ENCODE data around the gene THOP1.

THOP1 gene

GRCh38 chr19:2858864-2859263 lies 73.6 kb downstream of the THOP1 start:
- Histone ChIP-seq H3K9ac (ENCODE audit: low read length) (no peak overlapping the region), H3K4me3 (ENCODE audit: low read depth, low read length, poor library complexity, severe bottlenecking) (no peak overlapping the region), H3K9me3 (ENCODE audit: low read length) (peaks cover 16% of the 10 kb centered on the region), H3K79me2 (ENCODE audit: insufficient read depth, low read length) (no peaks in the 10 kb centered on the region), H3F3A (ENCODE audit: insufficient read depth, low read length) (no peaks in the 10 kb centered on the region), H3K36me3 (ENCODE audit: insufficient read depth, low read length) (no peaks in the 10 kb centered on the region), H3K27ac (ENCODE audit: low read depth, low read length, poor library complexity, severe bottlenecking) (no peak overlapping the region), H4K20me1 (ENCODE audit: insufficient read depth, low read length) (no peaks in the 10 kb centered on the region), H3K9me2 (ENCODE audit: low read depth, low read length) (no peaks in the 10 kb centered on the region), H3K27me3 (ENCODE audit: insufficient read depth, low read length) (no peaks in the 10 kb centered on the region), H2AFZ (ENCODE audit: low read length) (no peak overlapping the region), H3K4me2 (ENCODE audit: low read length) (no peak overlapping the region), H3K4me1 (ENCODE audit: insufficient read depth, low read length, severe bottlenecking) (no peaks in the 10 kb centered on the region)
- TF ChIP-seq EZH2 (IDR thresholded peaks at IDR 0.05; ENCODE audit: borderline replicate concordance, low read length) (no peak), CTCF (IDR thresholded peaks at IDR 0.05; ENCODE audit: low read length) (no peak)

- no peaks in the 10 kb centered on the region for H3K9me2 ChIP-seq (ENCODE audit: low read depth, low read length)
- H3K4me1 ChIP-seq (ENCODE audit: insufficient read depth, low read length, severe bottlenecking) = no peaks in the 10 kb centered on the region
- no peaks in the 10 kb centered on the region for H3K27me3 ChIP-seq (ENCODE audit: insufficient read depth, low read length)
- H3K9me3 ChIP-seq (ENCODE audit: low read length) = no peaks in the 10 kb centered on the region
- no peaks in the 10 kb centered on the region for H4K20me1 ChIP-seq (ENCODE audit: insufficient read depth, low read length)
- no peak overlapping the region for H3K4me3 ChIP-seq (ENCODE audit: low read depth, low read length, poor library complexity, severe bottlenecking)
- no peak overlapping the region for H3K4me2 ChIP-seq (ENCODE audit: low read length)
- no peaks in the 10 kb centered on the region for H3K79me2 ChIP-seq (ENCODE audit: insufficient read depth, low read length)
- no peak for TF ChIP-seq CTCF (IDR thresholded peaks at IDR 0.05; ENCODE audit: low read length)
- TF ChIP-seq EZH2 (IDR thresholded peaks at IDR 0.05; ENCODE audit: borderline replicate concordance, low read length) = no peak
- no peak overlapping the region for H3K27ac ChIP-seq (ENCODE audit: low read depth, low read length, poor library complexity, severe bottlenecking)
- H2AFZ ChIP-seq (ENCODE audit: low read length) = no peak overlapping the region
- H3K9ac ChIP-seq (ENCODE audit: low read length) = no peak overlapping the region
- H3K36me3 ChIP-seq (ENCODE audit: insufficient read depth, low read length) = no peaks in the 10 kb centered on the region
- H3F3A ChIP-seq (ENCODE audit: insufficient read depth, low read length) = no peaks in the 10 kb centered on the region
These were observed 78.5 kb downstream of the THOP1 start for GRCh38 chr19:2863816-2864215.
